Caco-2 (cell line): ENCODE results near the gene MTMR10. TPM values are rescaled to one million over a fixed set of nuclear protein-coding genes. Genes with fewer than 3 reads are reported as not detected.
A peak's percentile ranks its signal among the peaks of the same experiment; 100 is the strongest.

Experiments
- BruUV-seq: library from RNA; stranded (reverse); fragments of 400-500 nt; replicated peaks from 2 replicates; lab custom pipeline; 2021; lab: Mats Ljungman, UMichigan
- CTCF ChIA-PET: fragments of 300-600 bp; sonication (Branson Sonifier 250); formaldehyde crosslinking; loops from one replicate; lab custom pipeline; 2022; ENCODE audit warnings: antibody characterized with exemption; lab: Charles Lee
- POLR2A ChIA-PET: fragments of 300-600 bp; sonication (Branson Sonifier 250); formaldehyde crosslinking; loops from one replicate; lab custom pipeline; 2022; ENCODE audit warnings: antibody characterized with exemption; lab: Charles Lee
- DNase-seq, 2 experiments: peaks; one replicate each; pipeline versions ENCODE4 v3.0.0 to v3.0.0-alpha.2; 2020 to 2022
- H3K27me3 ChIP-seq: replicated peaks from 2 replicates; pipeline ENCODE4 v1.6.0; 2011; ENCODE audit warnings: low read length; ENCODE audit not compliant: control insufficient read depth, insufficient read depth
- H3K36me3 ChIP-seq: 2 replicates; pipeline ENCODE4 v1.5.1; 2011; ENCODE audit warnings: low read length; ENCODE audit not compliant: control insufficient read depth, insufficient read depth
- H3K4me1 ChIP-seq: fragments of 250-450 bp; sonication (Bioruptor Pico); 2 replicates; pipeline ENCODE4 v1.5.1; 2020; ENCODE audit warnings: mild to moderate bottlenecking
- H3K4me3 ChIP-seq: 2 replicates; pipeline ENCODE4 v1.5.1; 2011; ENCODE audit warnings: low read depth, mild to moderate bottlenecking, control low read depth, low read length
- H3K9me3 ChIP-seq: fragments of 250-450 bp; sonication (Bioruptor Pico); 2 replicates; pipeline ENCODE4 v1.5.1; 2020; ENCODE audit warnings: mild to moderate bottlenecking, moderate library complexity
- H3K27ac Mint-ChIP-seq: one replicate; pipeline ENCODE4 v1.8.0; 2022; ENCODE audit warnings: mixed read lengths; ENCODE audit not compliant: unreplicated experiment
- H3K27me3 Mint-ChIP-seq: one replicate; pipeline ENCODE4 v1.8.0; 2022; ENCODE audit warnings: mixed read lengths; ENCODE audit not compliant: insufficient read depth, unreplicated experiment
- H3K36me3 Mint-ChIP-seq: one replicate; pipeline ENCODE4 v1.8.0; 2022; ENCODE audit warnings: mild to moderate bottlenecking, mixed read lengths; ENCODE audit not compliant: insufficient read depth, unreplicated experiment
- H3K4me1 Mint-ChIP-seq: one replicate; pipeline ENCODE4 v1.8.0; 2022; ENCODE audit warnings: low read depth, mixed read lengths; ENCODE audit not compliant: unreplicated experiment
- H3K4me3 Mint-ChIP-seq: one replicate; pipeline ENCODE4 v1.8.0; 2022; ENCODE audit warnings: mild to moderate bottlenecking, moderate library complexity, mixed read lengths; ENCODE audit not compliant: unreplicated experiment
- H3K9me3 Mint-ChIP-seq: one replicate; pipeline ENCODE4 v1.8.0; 2022; ENCODE audit warnings: mixed read lengths; ENCODE audit not compliant: unreplicated experiment
- intact Hi-C: fragments of 100-400 bp; cut with micrococcal nuclease; formaldehyde crosslinking; loops from one replicate; pipeline ENCODE4 v1.10.0; 2022; ENCODE audit not compliant: unreplicated experiment
- total RNA-seq: library from RNA; stranded (reverse); gene quantifications from 2 replicates; pipeline ENCODE4 v1.2.3, GENCODE V29; 2022
- TF ChIP-seq, protein P1 (sequence below), 2 experiments: fragments of 200-600 bp in 1 of 2; IDR thresholded peaks; 1 replicate in 1 of 2; 2 replicates in 1 of 2; pipeline versions ENCODE4 v1.5.1 to v1.8.0; 2011 to 2022; ENCODE audit warnings: antibody characterized with exemption in 1 of 2, control low read depth in 1 of 2, inconsistent platforms in 1 of 2, low read depth in 1 of 2, low read length in 1 of 2, mild to moderate bottlenecking in 1 of 2, moderate library complexity in 1 of 2; ENCODE audit not compliant: insufficient read depth in 1 of 2, severe bottlenecking in 1 of 2, unreplicated experiment in 1 of 2

MTMR10 gene
- total RNA-seq, 1 experiment from 2014 or later: 33.2 TPM

DNA sequence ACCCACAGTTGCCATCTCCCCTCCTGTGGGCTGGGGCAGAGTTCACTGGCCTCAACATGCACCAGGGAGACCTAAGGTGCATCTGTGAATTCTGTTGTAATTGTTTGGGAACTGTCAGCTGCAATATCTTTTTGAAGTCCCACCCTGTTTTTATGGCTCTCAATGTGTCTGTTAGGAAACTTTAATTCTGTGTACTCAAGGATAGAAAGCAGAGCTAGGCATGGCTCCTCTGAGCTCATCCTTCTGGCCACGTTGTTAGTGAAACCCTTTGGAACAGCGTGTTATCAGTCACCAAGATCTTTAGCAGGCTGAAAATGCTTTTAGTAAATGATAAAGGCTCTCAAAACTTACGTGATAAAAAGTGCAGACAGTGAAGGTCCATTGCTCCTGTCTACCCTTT, 33.6 kb upstream of the MTMR10 start:
- intact Hi-C loops: loop anchor here (1.0 to 2.0 kb wide), 5 partner anchors 9 to 195 kb away; partner anchors contain the start of gene MTMR10

DNA sequence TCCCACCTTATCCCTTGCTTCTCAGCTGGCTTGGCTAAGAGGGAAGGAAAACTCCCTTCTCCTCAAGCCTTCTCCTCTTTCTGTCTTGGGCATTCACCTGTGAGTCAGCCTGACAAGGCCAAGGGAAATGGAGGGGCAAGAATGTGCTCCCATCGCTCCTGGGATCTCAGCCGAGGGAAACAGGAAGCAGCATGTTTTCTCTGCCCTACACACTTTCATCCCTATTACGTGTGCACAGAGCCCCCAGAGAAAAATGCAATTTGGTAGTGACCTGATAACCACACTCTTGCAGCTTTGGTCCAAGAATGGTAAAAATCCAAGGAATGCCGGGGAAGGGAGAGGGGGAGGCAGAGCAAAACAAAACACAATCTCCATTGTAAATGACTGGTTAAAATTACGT, 32.9 kb upstream of the MTMR10 start:
- peaks cover 37% of the 10 kb centered on the region for H3K4me1 ChIP-seq
- Mint-ChIP-seq H3K36me3 (peaks cover 21% of the 10 kb centered on the region), H3K4me3 (peak overlapping the region; percentile 32), H3K27ac (peak overlapping the region; percentile 81), H3K9me3 (no peaks in the 10 kb centered on the region), H3K4me1 (peaks cover 47% of the 10 kb centered on the region), H3K27me3 (no peaks in the 10 kb centered on the region)
- TF ChIP-seq, protein P1, sequence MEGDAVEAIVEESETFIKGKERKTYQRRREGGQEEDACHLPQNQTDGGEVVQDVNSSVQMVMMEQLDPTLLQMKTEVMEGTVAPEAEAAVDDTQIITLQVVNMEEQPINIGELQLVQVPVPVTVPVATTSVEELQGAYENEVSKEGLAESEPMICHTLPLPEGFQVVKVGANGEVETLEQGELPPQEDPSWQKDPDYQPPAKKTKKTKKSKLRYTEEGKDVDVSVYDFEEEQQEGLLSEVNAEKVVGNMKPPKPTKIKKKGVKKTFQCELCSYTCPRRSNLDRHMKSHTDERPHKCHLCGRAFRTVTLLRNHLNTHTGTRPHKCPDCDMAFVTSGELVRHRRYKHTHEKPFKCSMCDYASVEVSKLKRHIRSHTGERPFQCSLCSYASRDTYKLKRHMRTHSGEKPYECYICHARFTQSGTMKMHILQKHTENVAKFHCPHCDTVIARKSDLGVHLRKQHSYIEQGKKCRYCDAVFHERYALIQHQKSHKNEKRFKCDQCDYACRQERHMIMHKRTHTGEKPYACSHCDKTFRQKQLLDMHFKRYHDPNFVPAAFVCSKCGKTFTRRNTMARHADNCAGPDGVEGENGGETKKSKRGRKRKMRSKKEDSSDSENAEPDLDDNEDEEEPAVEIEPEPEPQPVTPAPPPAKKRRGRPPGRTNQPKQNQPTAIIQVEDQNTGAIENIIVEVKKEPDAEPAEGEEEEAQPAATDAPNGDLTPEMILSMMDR (IDR thresholded peaks at IDR 0.05; ENCODE audit: insufficient read depth in 1 of 2, low read depth in 1 of 2, low read length in 1 of 2, severe bottlenecking in 1 of 2, unreplicated experiment in 1 of 2): no peak
- intact Hi-C loops: loop anchor here (1.0 to 2.0 kb wide), 3 partner anchors 10 to 68 kb away; partner anchors contain the start of gene MTMR10
- ChIA-PET POLR2A (interaction anchor here (1.0 to 2.9 kb wide), 6 partner anchors 10 to 35 kb away, joined by 3 to 39 read pairs (median 5); partner anchors contain the start of gene MTMR10), CTCF (interaction anchor here (1.0 to 2.5 kb wide), 4 partner anchors 10 to 105 kb away, joined by 5 to 19 read pairs (median 6); partner anchors contain the start of gene MTMR10)
- 0 out of 2 replicates have a peak overlapping the region, but pooled peaks have one; percentile 2 for H3K4me3 ChIP-seq
- H3K9me3 ChIP-seq: no peaks in the 10 kb centered on the region
- DNase-seq: peak; percentile 86 to 93
- BruUV-seq: no TSS peak
- H3K36me3 ChIP-seq: no peaks in the 10 kb centered on the region
- H3K27me3 ChIP-seq: no peaks in the 10 kb centered on the region

More for the DNA sequence above, 33.6 kb upstream of the MTMR10 start:
- Mint-ChIP-seq H3K4me1 (peaks cover 47% of the 10 kb centered on the region), H3K4me3 (peak overlapping the region; percentile 32), H3K27ac (peak overlapping the region; percentile 81), H3K9me3 (no peaks in the 10 kb centered on the region), H3K36me3 (peaks cover 21% of the 10 kb centered on the region), H3K27me3 (no peaks in the 10 kb centered on the region)
- Histone ChIP-seq H3K36me3 (no peaks in the 10 kb centered on the region), H3K9me3 (no peaks in the 10 kb centered on the region), H3K4me3 (no peak overlapping the region), H3K4me1 (peaks cover 37% of the 10 kb centered on the region), H3K27me3 (no peaks in the 10 kb centered on the region)
- no TSS peak for BruUV-seq
- POLR2A ChIA-PET: interaction anchor here (1.1 to 2.9 kb wide), 5 partner anchors 9 to 36 kb away, joined by 3 to 39 read pairs (median 6); partner anchors contain the start of gene MTMR10
- DNase-seq: peak; percentile 80 to 81
- CTCF ChIA-PET: interaction anchor here (1.0 to 2.5 kb wide), 4 partner anchors 9 to 104 kb away, joined by 5 to 19 read pairs (median 6); partner anchors contain the start of gene MTMR10
- TF ChIP-seq, protein P1 (IDR thresholded peaks at IDR 0.05; ENCODE audit: insufficient read depth in 1 of 2, low read depth in 1 of 2, low read length in 1 of 2, severe bottlenecking in 1 of 2, unreplicated experiment in 1 of 2): no peak

DNA sequence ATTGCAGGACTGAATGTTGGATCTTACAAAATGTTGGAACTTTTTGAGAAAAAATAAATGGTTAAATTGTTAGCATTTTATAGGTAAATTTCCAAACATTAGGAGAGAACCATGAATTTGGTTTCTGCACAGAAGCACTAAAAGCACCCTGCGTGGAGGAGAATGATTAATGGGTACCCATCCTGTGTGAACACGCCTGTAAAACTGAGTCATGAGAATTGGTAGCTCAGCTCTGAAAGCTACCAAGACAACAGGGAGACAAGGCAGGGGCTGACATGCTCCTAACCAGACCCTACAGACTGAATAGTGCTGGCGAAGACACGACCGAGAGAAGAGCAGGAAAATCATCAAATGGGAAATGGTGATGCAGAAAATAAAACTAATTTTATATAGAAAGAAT, 32.4 kb upstream of the MTMR10 start:
- ChIA-PET CTCF (interaction anchor here (2.5 kb wide), 1 partner anchor 10 kb away, joined by 19 read pairs; no protein-coding TSS in a partner anchor), POLR2A (interaction anchor here (1.0 to 2.9 kb wide), 3 partner anchors 10 to 33 kb away, joined by 4 to 39 read pairs (median 16); partner anchors contain the start of gene MTMR10)
- no peak overlapping the region for H3K4me3 ChIP-seq
- H3K9me3 Mint-ChIP-seq: no peaks in the 10 kb centered on the region
- H3K4me1 ChIP-seq: peaks cover 37% of the 10 kb centered on the region
- H3K27me3 Mint-ChIP-seq: no peaks in the 10 kb centered on the region
- DNase-seq: no peak
- H3K27ac Mint-ChIP-seq: peak overlapping the region; percentile 81
- peaks cover 47% of the 10 kb centered on the region for H3K4me1 Mint-ChIP-seq
- H3K36me3 ChIP-seq: no peaks in the 10 kb centered on the region
- H3K9me3 ChIP-seq: no peaks in the 10 kb centered on the region
- TSS peak; percentile 95 for BruUV-seq
- TF ChIP-seq, protein P1 (IDR thresholded peaks at IDR 0.05; ENCODE audit: insufficient read depth in 1 of 2, low read depth in 1 of 2, low read length in 1 of 2, severe bottlenecking in 1 of 2, unreplicated experiment in 1 of 2): no peak
- H3K36me3 Mint-ChIP-seq: peaks cover 21% of the 10 kb centered on the region
- H3K27me3 ChIP-seq: no peaks in the 10 kb centered on the region
- intact Hi-C loops: loop anchor here (1.0 to 2.0 kb wide), 3 partner anchors 10 to 67 kb away; partner anchors contain the start of gene MTMR10
- H3K4me3 Mint-ChIP-seq: peak overlapping the region; percentile 32
